Caco-2 (cell line): Measurements from ENCODE around the gene BEAN1. TPM values are rescaled to one million over a fixed set of nuclear protein-coding genes. Genes with fewer than 3 reads are reported as not detected.

Source experiments
- BruUV-seq: library from RNA; stranded (reverse); fragments of 400-500 nt; replicated peaks from 2 replicates; lab custom pipeline; 2021; lab: Mats Ljungman, UMichigan
- CTCF ChIA-PET: fragments of 300-600 bp; sonication (Branson Sonifier 250); formaldehyde crosslinking; loops from one replicate; lab custom pipeline; 2022; ENCODE audit warnings: antibody characterized with exemption; lab: Charles Lee
- POLR2A ChIA-PET: fragments of 300-600 bp; sonication (Branson Sonifier 250); formaldehyde crosslinking; loops from one replicate; lab custom pipeline; 2022; ENCODE audit warnings: antibody characterized with exemption; lab: Charles Lee
- DNase-seq, 2 experiments: peaks; one replicate each; pipeline versions ENCODE4 v3.0.0 to v3.0.0-alpha.2; 2020 to 2022
- H3K27me3 ChIP-seq: replicated peaks from 2 replicates; pipeline ENCODE4 v1.6.0; 2011; ENCODE audit warnings: low read length; ENCODE audit not compliant: control insufficient read depth, insufficient read depth
- H3K36me3 ChIP-seq: 2 replicates; pipeline ENCODE4 v1.5.1; 2011; ENCODE audit warnings: low read length; ENCODE audit not compliant: control insufficient read depth, insufficient read depth
- H3K4me1 ChIP-seq: fragments of 250-450 bp; sonication (Bioruptor Pico); 2 replicates; pipeline ENCODE4 v1.5.1; 2020; ENCODE audit warnings: mild to moderate bottlenecking
- H3K4me3 ChIP-seq: 2 replicates; pipeline ENCODE4 v1.5.1; 2011; ENCODE audit warnings: low read depth, mild to moderate bottlenecking, control low read depth, low read length
- H3K9me3 ChIP-seq: fragments of 250-450 bp; sonication (Bioruptor Pico); 2 replicates; pipeline ENCODE4 v1.5.1; 2020; ENCODE audit warnings: mild to moderate bottlenecking, moderate library complexity
- H3K27ac Mint-ChIP-seq: one replicate; pipeline ENCODE4 v1.8.0; 2022; ENCODE audit warnings: mixed read lengths; ENCODE audit not compliant: unreplicated experiment
- H3K27me3 Mint-ChIP-seq: one replicate; pipeline ENCODE4 v1.8.0; 2022; ENCODE audit warnings: mixed read lengths; ENCODE audit not compliant: insufficient read depth, unreplicated experiment
- H3K36me3 Mint-ChIP-seq: one replicate; pipeline ENCODE4 v1.8.0; 2022; ENCODE audit warnings: mild to moderate bottlenecking, mixed read lengths; ENCODE audit not compliant: insufficient read depth, unreplicated experiment
- H3K4me1 Mint-ChIP-seq: one replicate; pipeline ENCODE4 v1.8.0; 2022; ENCODE audit warnings: low read depth, mixed read lengths; ENCODE audit not compliant: unreplicated experiment
- H3K4me3 Mint-ChIP-seq: one replicate; pipeline ENCODE4 v1.8.0; 2022; ENCODE audit warnings: mild to moderate bottlenecking, moderate library complexity, mixed read lengths; ENCODE audit not compliant: unreplicated experiment
- H3K9me3 Mint-ChIP-seq: one replicate; pipeline ENCODE4 v1.8.0; 2022; ENCODE audit warnings: mixed read lengths; ENCODE audit not compliant: unreplicated experiment
- intact Hi-C: fragments of 100-400 bp; cut with micrococcal nuclease; formaldehyde crosslinking; loops from one replicate; pipeline ENCODE4 v1.10.0; 2022; ENCODE audit not compliant: unreplicated experiment
- total RNA-seq: library from RNA; stranded (reverse); gene quantifications from 2 replicates; pipeline ENCODE4 v1.2.3, GENCODE V29; 2022
- TF ChIP-seq, protein P1 (sequence below), 2 experiments: fragments of 200-600 bp in 1 of 2; IDR thresholded peaks; 1 replicate in 1 of 2; 2 replicates in 1 of 2; pipeline versions ENCODE4 v1.5.1 to v1.8.0; 2011 to 2022; ENCODE audit warnings: antibody characterized with exemption in 1 of 2, control low read depth in 1 of 2, inconsistent platforms in 1 of 2, low read depth in 1 of 2, low read length in 1 of 2, mild to moderate bottlenecking in 1 of 2, moderate library complexity in 1 of 2; ENCODE audit not compliant: insufficient read depth in 1 of 2, severe bottlenecking in 1 of 2, unreplicated experiment in 1 of 2

The BEAN1 gene
- total RNA-seq, 1 experiment from 2014 or later = not detected

DNA sequence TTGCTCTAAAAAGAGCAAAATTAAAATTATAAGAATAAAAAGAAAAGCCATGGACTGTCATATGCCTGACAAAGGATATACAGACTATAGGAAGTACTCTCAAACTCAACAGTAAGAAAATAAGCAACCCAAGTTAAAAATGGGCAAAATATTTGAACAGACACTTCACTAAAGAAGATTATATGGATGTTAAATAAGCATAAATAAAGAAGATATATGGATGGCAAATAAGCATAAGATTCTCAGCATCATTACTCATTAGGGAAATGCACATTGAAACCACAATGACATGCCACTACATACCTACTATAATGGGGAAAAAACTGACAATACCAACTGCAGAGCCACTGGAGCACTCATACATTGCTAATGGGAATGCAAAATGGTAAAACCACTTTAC is 14.9 kb upstream of the BEAN1 start:
- intact Hi-C loops = no loop called here
- ChIA-PET CTCF (no interaction called here), POLR2A (no interaction called here)
- Histone ChIP-seq H3K4me3 (no peak overlapping the region), H3K9me3 (peaks cover 4% of the 10 kb centered on the region; the same call in 1 of the 2 replicates), H3K36me3 (no peaks in the 10 kb centered on the region), H3K27me3 (no peaks in the 10 kb centered on the region), H3K4me1 (peaks cover 10% of the 10 kb centered on the region; the same call in 1 of the 2 replicates)
- Mint-ChIP-seq H3K27me3 (peaks cover 4% of the 10 kb centered on the region), H3K4me1 (peaks cover 9% of the 10 kb centered on the region), H3K27ac (no peak overlapping the region), H3K4me3 (no peak overlapping the region), H3K9me3 (no peaks in the 10 kb centered on the region), H3K36me3 (no peaks in the 10 kb centered on the region)
- TF ChIP-seq, protein P1, sequence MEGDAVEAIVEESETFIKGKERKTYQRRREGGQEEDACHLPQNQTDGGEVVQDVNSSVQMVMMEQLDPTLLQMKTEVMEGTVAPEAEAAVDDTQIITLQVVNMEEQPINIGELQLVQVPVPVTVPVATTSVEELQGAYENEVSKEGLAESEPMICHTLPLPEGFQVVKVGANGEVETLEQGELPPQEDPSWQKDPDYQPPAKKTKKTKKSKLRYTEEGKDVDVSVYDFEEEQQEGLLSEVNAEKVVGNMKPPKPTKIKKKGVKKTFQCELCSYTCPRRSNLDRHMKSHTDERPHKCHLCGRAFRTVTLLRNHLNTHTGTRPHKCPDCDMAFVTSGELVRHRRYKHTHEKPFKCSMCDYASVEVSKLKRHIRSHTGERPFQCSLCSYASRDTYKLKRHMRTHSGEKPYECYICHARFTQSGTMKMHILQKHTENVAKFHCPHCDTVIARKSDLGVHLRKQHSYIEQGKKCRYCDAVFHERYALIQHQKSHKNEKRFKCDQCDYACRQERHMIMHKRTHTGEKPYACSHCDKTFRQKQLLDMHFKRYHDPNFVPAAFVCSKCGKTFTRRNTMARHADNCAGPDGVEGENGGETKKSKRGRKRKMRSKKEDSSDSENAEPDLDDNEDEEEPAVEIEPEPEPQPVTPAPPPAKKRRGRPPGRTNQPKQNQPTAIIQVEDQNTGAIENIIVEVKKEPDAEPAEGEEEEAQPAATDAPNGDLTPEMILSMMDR (IDR thresholded peaks at IDR 0.05; ENCODE audit: insufficient read depth in 1 of 2, low read depth in 1 of 2, low read length in 1 of 2, severe bottlenecking in 1 of 2, unreplicated experiment in 1 of 2) = no peak
- no TSS peak for BruUV-seq
- DNase-seq = no peak

DNA sequence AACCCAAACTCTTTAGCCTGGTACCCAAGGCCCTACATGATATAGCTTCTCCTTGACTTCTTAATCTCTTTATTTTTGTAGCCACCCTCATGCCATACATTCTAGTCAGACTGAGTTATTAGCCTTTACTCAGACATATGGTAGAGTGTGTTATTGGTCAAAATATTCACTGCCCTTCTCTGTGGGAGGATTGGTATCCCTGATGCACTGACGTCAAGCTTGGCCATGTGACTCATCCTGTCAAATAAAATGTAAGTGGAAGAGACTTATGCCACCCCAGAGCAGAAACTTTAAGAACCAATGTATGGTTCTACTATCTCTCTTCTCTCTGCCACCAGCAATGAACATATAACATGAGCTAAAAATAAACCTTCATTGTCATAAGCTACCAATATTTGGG is 12.2 kb upstream of the BEAN1 start:
- POLR2A ChIA-PET = no interaction called here
- no peak overlapping the region for H3K27ac Mint-ChIP-seq
- no peak overlapping the region for H3K4me3 ChIP-seq
- CTCF ChIA-PET = interaction anchor here (0.6 kb wide), 1 partner anchor 14 kb away, joined by 4 read pairs; no protein-coding TSS in a partner anchor
- TF ChIP-seq, protein P1 (IDR thresholded peaks at IDR 0.05; ENCODE audit: insufficient read depth in 1 of 2, low read depth in 1 of 2, low read length in 1 of 2, severe bottlenecking in 1 of 2, unreplicated experiment in 1 of 2) = no peak
- H3K27me3 Mint-ChIP-seq = peaks cover 7% of the 10 kb centered on the region
- H3K36me3 ChIP-seq = no peaks in the 10 kb centered on the region
- no peak overlapping the region for H3K4me3 Mint-ChIP-seq
- H3K9me3 ChIP-seq = peaks cover 4% of the 10 kb centered on the region; the same call in 1 of the 2 replicates
- no peaks in the 10 kb centered on the region for H3K9me3 Mint-ChIP-seq
- no peaks in the 10 kb centered on the region for H3K36me3 Mint-ChIP-seq
- H3K27me3 ChIP-seq = no peaks in the 10 kb centered on the region
- no peak for DNase-seq
- BruUV-seq = no TSS peak
- intact Hi-C loops = no loop called here
- H3K4me1 Mint-ChIP-seq = no peaks in the 10 kb centered on the region
- no peaks in the 10 kb centered on the region for H3K4me1 ChIP-seq

GRCh38 chr16:66416136-66416535 is 11.0 kb upstream of the BEAN1 start:
- Mint-ChIP-seq H3K27me3 (peaks cover 5% of the 10 kb centered on the region), H3K4me1 (no peaks in the 10 kb centered on the region), H3K4me3 (no peak overlapping the region), H3K9me3 (no peaks in the 10 kb centered on the region), H3K27ac (no peak overlapping the region), H3K36me3 (no peaks in the 10 kb centered on the region)
- intact Hi-C loops = no loop called here
- Histone ChIP-seq H3K4me3 (no peak overlapping the region), H3K9me3 (peaks cover 4% of the 10 kb centered on the region; the same call in 1 of the 2 replicates), H3K27me3 (no peaks in the 10 kb centered on the region), H3K4me1 (no peaks in the 10 kb centered on the region), H3K36me3 (no peaks in the 10 kb centered on the region)
- ChIA-PET CTCF (no interaction called here), POLR2A (no interaction called here)
- DNase-seq = no peak
- BruUV-seq = no TSS peak
- TF ChIP-seq, protein P1 (IDR thresholded peaks at IDR 0.05; ENCODE audit: insufficient read depth in 1 of 2, low read depth in 1 of 2, low read length in 1 of 2, severe bottlenecking in 1 of 2, unreplicated experiment in 1 of 2) = no peak
